Measurements from ENCODE around the gene MPPED1.

GRCh38 chr22:43395086-43395695 lies 16.6 kb upstream of the MPPED1 start:
- TF ChIP-seq CTCF (IDR thresholded peaks at IDR 0.05; ENCODE audit: extremely low read depth in 1 of 2, insufficient read depth in 1 of 2, low read depth in 1 of 2, low read length in 2 of 2) (no peak), POLR2A (IDR thresholded peaks at IDR 0.05; ENCODE audit: low read depth, low read length) (no peak), GATA2 (IDR thresholded peaks at IDR 0.05; ENCODE audit: insufficient read depth, insufficient read length, low read depth, low read length) (no peak), POLR2AphosphoS5 (IDR thresholded peaks at IDR 0.05; ENCODE audit: insufficient read depth, low read depth, low read length) (no peak), EZH2 (IDR thresholded peaks at IDR 0.05; ENCODE audit: borderline replicate concordance, low read depth, low read length, severe bottlenecking) (no peak), MAX (IDR thresholded peaks at IDR 0.05; ENCODE audit: insufficient read depth, insufficient read length) (no peak)
